Mucosa of descending colon (tissue), 3 donors: Measurements from ENCODE around the gene RELT. TPM values are rescaled to one million over a fixed set of nuclear protein-coding genes. Genes with fewer than 3 reads are reported as not detected.
A peak's percentile ranks its signal among the peaks of the same experiment; 100 is the strongest.

Experiments
- ATAC-seq: fragments of 200-7000 bp; cut with Tn5 transposase; one replicate; pipeline ENCODE4 v1.9.1; 2020; ENCODE audit warnings: mild to moderate bottlenecking, moderate library complexity
- DNase-seq, 3 donors: peaks; one replicate each; pipeline ENCODE4 v3.0.0-alpha.2; 2020
- H3K36me3 ChIP-seq: fragments of 200-600 bp; one replicate; pipeline ENCODE4 v1.8.0; 2021; ENCODE audit warnings: low read depth, mild to moderate bottlenecking
- H3K4me1 ChIP-seq: fragments of 200-600 bp; one replicate; pipeline ENCODE4 v1.8.0; 2021; ENCODE audit warnings: low read depth, mild to moderate bottlenecking
- H3K4me3 ChIP-seq: fragments of 200-600 bp; one replicate; pipeline ENCODE4 v1.8.0; 2021; ENCODE audit warnings: mild to moderate bottlenecking
- H3K9me3 ChIP-seq: fragments of 200-600 bp; one replicate; pipeline ENCODE4 v1.8.0; 2021; ENCODE audit warnings: mild to moderate bottlenecking
- CTCF ChIP-seq: fragments of 200-600 bp; IDR thresholded peaks from one replicate; pipeline ENCODE4 v1.8.0; 2022; ENCODE audit warnings: antibody characterized with exemption, mild to moderate bottlenecking
- intact Hi-C, 2 donors: fragments of 100-400 bp; cut with DNase I in 1 of 2; cut with micrococcal nuclease in 1 of 2; formaldehyde crosslinking; loops; one replicate each; pipeline versions ENCODE4 v1.11.0 to v1.11.1; 2022; cut with DNase I, micrococcal nuclease
- total RNA-seq, 3 donors: library from RNA; stranded (reverse); fragmentation: NEBNext Ultra II Directional in 2 of 3; extraction: Animal tissue kit (Norgen Biotek cat#: 25700) in 2 of 3; gene quantifications; one replicate each; pipeline versions ENCODE4 v1.2.1 to v1.2.4, GENCODE V29; 2021 to 2023
- donor health status: DM: no; HTN: no; CAD: no; lungs with moderate emphysema.
- donor health status: DM: no; HTN: no; CAD: no.
- donor health status: DM: no; HTN: yes; CAD: no.

Gene RELT
- total RNA-seq, 3 donors from 2014 or later = 2.3 to 4.7 (median 4.4) TPM

DNA sequence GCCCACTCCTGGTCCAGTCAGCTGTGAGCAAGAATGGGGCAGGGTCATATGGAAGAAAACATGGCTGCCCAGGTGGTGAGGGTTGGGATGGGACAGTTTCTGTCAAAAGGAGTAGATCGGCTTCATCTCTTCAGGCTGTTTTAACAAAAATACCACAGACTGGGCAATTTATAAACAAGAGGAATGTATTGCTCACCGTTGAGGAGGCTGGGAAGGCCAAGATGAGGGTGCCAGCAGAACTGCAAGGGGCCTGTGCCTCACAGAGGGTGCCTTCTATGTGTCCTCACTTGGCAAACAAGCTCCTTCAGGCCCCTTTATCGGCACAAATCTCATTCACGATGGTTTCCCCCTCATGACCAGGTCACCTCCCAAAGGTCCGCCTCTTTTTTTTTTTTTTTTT, 18.1 kb upstream of the RELT start:
- intact Hi-C loops = no loop called here
- ATAC-seq = no peak

DNA sequence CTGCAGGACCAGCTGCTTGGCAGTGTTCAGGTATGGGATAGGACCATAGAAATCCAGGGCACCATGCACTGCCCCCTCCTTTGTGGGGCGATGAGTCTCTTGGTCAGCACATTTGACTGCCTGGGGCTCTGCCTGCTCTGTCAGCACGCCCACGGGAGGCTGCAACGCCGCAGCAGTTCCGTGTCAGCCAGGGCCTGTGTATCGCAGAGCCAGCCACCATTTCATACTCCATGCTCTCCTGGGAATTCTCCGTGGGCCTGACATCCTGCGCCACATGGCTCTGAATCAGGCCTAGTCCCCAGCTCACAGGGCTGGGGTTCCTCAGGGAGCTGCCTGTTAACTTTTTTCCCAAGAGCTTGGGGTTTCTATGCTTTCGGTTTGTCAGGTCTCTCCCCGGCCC, 16.9 kb upstream of the RELT start:
- Histone ChIP-seq H3K9me3 (no peaks in the 10 kb centered on the region), H3K4me3 (no peak overlapping the region), H3K36me3 (no peaks in the 10 kb centered on the region), H3K4me1 (no peaks in the 10 kb centered on the region)
- intact Hi-C loops = no loop called here
- DNase-seq = no peak
- ATAC-seq = no peak
- TF ChIP-seq CTCF = no peak

More for the DNA sequence above, 18.1 kb upstream of the RELT start:
- no peaks in the 10 kb centered on the region for H3K4me1 ChIP-seq
- TF ChIP-seq CTCF = no peak
- H3K36me3 ChIP-seq = no peaks in the 10 kb centered on the region
- DNase-seq = no peak
- no peaks in the 10 kb centered on the region for H3K9me3 ChIP-seq
- H3K4me3 ChIP-seq = no peak overlapping the region

DNA sequence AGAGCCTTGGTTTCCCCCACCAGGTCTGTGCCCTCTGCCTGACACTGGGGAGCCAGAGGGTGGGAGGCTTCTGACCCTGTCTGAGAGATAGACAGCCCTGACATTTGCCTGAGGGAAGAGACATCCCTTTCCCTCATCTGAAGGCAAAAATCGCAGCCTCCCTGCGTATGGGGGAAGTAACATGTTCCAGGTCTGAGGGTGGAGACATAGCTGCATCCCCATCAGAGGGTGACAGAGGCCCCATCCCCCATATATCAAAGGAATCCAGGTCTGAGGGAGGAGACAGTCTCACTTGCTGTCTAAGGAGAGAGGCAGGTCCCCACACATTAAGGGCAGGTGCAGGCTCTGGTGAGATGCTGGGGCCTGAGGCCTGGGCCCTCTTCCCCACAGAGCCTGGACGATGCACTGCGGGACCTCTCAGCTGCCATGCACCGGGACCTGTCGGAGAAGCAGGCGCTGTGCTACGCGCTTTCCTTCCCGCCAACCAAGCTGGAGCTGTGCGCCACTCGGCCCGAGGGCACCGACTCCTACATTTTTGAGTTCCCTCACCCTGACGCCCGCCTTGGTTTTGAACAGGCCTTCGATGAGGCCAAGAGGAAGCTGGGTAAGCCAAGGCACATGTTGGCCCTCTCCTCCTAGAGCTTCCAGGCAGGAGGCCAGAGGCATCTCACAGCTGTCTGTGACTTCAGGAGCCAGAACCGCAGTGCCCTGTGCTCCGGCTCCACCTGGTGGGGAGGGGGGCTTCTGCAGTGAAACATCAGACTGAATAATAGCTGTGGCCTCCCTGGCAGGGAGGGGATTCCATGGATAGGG, 16.1 kb upstream of the RELT start:
- no peaks in the 10 kb centered on the region for H3K9me3 ChIP-seq
- no peak for TF ChIP-seq CTCF
- no peaks in the 10 kb centered on the region for H3K4me1 ChIP-seq
- H3K36me3 ChIP-seq = no peaks in the 10 kb centered on the region
- no peak overlapping the region for H3K4me3 ChIP-seq
- DNase-seq (no peak), ATAC-seq (peak; percentile 22)
- intact Hi-C loops = no loop called here

DNA sequence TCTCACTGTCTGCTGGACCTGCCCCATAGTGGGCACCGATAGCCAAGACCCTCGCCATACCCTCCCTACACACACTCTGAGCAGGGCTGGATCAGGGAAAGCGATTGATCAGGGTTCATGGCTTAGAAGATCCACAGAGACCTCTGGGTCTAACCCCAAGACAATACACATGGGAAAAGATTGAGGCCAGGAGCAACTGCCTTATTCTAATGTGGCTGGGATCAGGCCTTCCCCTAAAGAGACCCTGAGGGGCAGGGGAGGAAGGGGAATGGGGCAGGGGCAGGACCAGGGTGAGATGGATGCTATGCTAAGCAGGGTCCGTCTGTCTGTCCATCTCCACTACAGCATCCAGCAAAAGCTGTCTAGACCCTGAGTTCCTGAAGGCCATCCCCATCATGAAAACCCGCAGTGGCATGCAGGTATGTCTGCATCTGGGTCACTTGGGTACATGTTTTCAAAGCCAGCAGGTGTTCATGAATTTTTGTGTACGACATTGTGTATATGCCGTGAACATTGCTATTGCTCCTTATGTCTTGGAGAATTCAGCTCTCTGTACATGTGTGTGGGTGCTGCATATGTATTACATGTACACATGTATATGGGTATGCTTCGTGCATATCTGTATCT, 15.3 kb upstream of the RELT start:
- TF ChIP-seq CTCF = no peak
- H3K9me3 ChIP-seq = no peaks in the 10 kb centered on the region
- no peak overlapping the region for H3K4me3 ChIP-seq
- no peaks in the 10 kb centered on the region for H3K36me3 ChIP-seq
- no peaks in the 10 kb centered on the region for H3K4me1 ChIP-seq
- DNase-seq (no peak), ATAC-seq (no peak)
- intact Hi-C loops = no loop called here

DNA sequence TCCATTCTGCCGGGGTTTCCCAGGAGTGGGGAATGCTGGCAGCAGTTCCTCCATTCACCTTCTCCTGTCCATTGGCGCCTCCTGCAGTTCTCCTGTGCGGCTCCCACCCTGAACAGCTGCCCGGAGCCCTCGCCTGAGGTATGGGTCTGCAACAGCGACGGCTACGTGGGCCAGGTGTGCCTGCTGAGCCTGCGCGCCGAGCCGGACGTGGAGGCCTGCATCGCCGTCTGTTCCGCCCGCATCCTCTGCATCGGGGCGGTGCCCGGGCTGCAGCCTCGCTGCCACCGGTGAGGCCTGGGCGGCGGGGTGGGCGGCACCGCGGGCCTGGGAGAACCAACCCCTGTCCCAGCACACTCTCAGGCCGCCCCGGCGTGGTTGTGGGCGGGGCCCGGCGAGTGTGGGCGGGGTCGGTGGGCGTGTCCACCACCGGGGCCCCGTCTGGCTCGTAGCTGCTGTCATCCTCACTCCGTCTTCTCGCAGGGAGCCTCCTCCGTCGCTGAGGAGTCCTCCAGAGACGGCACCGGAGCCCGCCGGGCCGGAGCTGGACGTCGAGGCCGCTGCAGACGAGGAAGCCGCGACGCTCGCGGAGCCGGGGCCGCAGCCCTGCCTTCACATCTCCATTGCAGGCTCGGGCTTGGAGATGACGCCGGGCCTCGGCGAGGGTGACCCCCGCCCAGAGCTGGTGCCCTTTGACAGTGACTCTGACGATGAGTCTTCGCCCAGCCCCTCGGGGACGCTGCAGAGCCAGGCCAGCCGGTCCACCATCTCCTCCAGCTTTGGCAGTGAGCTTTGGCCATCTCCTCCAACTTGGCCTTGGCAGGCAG, 14.0 kb upstream of the RELT start:
- intact Hi-C loops = no loop called here
- H3K36me3 ChIP-seq = no peaks in the 10 kb centered on the region
- DNase-seq (no peak), ATAC-seq (no peak)
- no peak overlapping the region for H3K4me3 ChIP-seq
- TF ChIP-seq CTCF = no peak
- H3K9me3 ChIP-seq = no peaks in the 10 kb centered on the region
- H3K4me1 ChIP-seq = no peaks in the 10 kb centered on the region
